Naive thymus-derived CD4-positive, alpha-beta T cell (primary cell): ENCODE measurements around the gene SNX14. TPM values are rescaled to one million over a fixed set of nuclear protein-coding genes. Genes with fewer than 3 reads are reported as not detected.

Experiments used
- ATAC-seq: fragments of 150-1000 bp; cut with Tn5 transposase; 2 replicates; pipeline ENCODE4 v1.10.0; 2021; ENCODE audit warnings: mild to moderate bottlenecking, moderate library complexity
- CTCF ChIA-PET: fragments of 350-600 bp; sonication (Branson Sonifier 250); formaldehyde crosslinking; loops from one replicate; lab custom pipeline; 2021; ENCODE audit warnings: antibody characterized with exemption; lab: Charles Lee
- POLR2A ChIA-PET: fragments of 350-600 bp; sonication (Branson Sonifier 250); formaldehyde crosslinking; loops from one replicate; lab custom pipeline; 2021; ENCODE audit warnings: antibody characterized with exemption, inconsistent platforms; lab: Charles Lee
- DNase-seq, 9 donors: peaks; one replicate each; pipeline versions ENCODE4 v3.0.0 to v3.0.0-alpha.2; 2020 to 2022; ENCODE audit warnings: mixed read lengths in 1 of 9
- H3K27ac ChIP-seq: one replicate; pipeline ENCODE4 v1.7.0; 2013; ENCODE audit warnings: mild to moderate bottlenecking, low read depth, low read length, moderate library complexity
- H3K27me3 ChIP-seq, 2 donors: one replicate each; pipeline ENCODE4 v1.7.0; 2013; ENCODE audit warnings: low read length in 2 of 2, mild to moderate bottlenecking in 2 of 2, moderate library complexity in 2 of 2; ENCODE audit not compliant: control insufficient read depth in 2 of 2, insufficient read depth in 2 of 2
- H3K36me3 ChIP-seq, 3 experiments: 1 replicate in 2 of 3; 2 replicates in 1 of 3; pipeline ENCODE4 v1.7.0; 2013; ENCODE audit warnings: low read length in 3 of 3, mild to moderate bottlenecking in 3 of 3, moderate library complexity in 1 of 3; ENCODE audit not compliant: insufficient read depth in 3 of 3, control insufficient read depth in 2 of 3
- H3K4me1 ChIP-seq, 2 donors: one replicate each; pipeline ENCODE4 v1.7.0; 2013; ENCODE audit warnings: low read length in 2 of 2, mild to moderate bottlenecking in 2 of 2, moderate library complexity in 1 of 2; ENCODE audit not compliant: control insufficient read depth in 2 of 2, insufficient read depth in 2 of 2
- H3K4me3 ChIP-seq: 2 replicates; pipeline ENCODE4 v1.7.0; 2013; ENCODE audit warnings: mild to moderate bottlenecking, low read length
- H3K9me3 ChIP-seq, 3 experiments: 1 replicate in 2 of 3; 2 replicates in 1 of 3; pipeline ENCODE4 v1.7.0; 2013; ENCODE audit warnings: low read length in 3 of 3; ENCODE audit not compliant: control insufficient read depth in 2 of 3
- H3K27ac Mint-ChIP-seq, 9 donors: one replicate each; pipeline ENCODE4 v1.8.0; 2020 to 2022; ENCODE audit warnings: mixed read lengths in 9 of 9, mild to moderate bottlenecking in 8 of 9, moderate library complexity in 5 of 9, inconsistent platforms in 2 of 9
- H3K27me3 Mint-ChIP-seq, 5 donors: one replicate each; pipeline ENCODE4 v1.8.0; 2021 to 2022; ENCODE audit warnings: mixed read lengths in 5 of 5, mild to moderate bottlenecking in 1 of 5
- H3K36me3 Mint-ChIP-seq, 5 donors: one replicate each; pipeline ENCODE4 v1.8.0; 2020 to 2022; ENCODE audit warnings: mixed read lengths in 5 of 5, mild to moderate bottlenecking in 3 of 5, inconsistent platforms in 1 of 5
- H3K4me1 Mint-ChIP-seq, 7 donors: one replicate each; pipeline ENCODE4 v1.8.0; 2020 to 2022; ENCODE audit warnings: mixed read lengths in 7 of 7, mild to moderate bottlenecking in 3 of 7, inconsistent platforms in 1 of 7
- H3K4me3 Mint-ChIP-seq, 10 donors: one replicate each; pipeline ENCODE4 v1.8.0; 2020 to 2022; ENCODE audit warnings: mild to moderate bottlenecking in 10 of 10, mixed read lengths in 10 of 10, moderate library complexity in 6 of 10, inconsistent platforms in 2 of 10
- H3K9me3 Mint-ChIP-seq, 11 donors: one replicate each; pipeline ENCODE4 v1.8.0; 2020 to 2022; ENCODE audit warnings: mixed read lengths in 11 of 11, mild to moderate bottlenecking in 4 of 11, inconsistent platforms in 1 of 11, moderate library complexity in 1 of 11
- intact Hi-C, 2 donors: fragments of 100-400 bp; cut with micrococcal nuclease; formaldehyde crosslinking; loops; one replicate each; pipeline ENCODE4 v1.15.1; 2023
- polyA plus RNA-seq, 2 donors: library from polyadenylated mRNA; unstranded; fragments of 300-500 nt; fragmentation: Illumina TruSeq; gene quantifications; one replicate each; pipeline ENCODE4 v1.2.3, GENCODE V29; 2021
- total RNA-seq, 6 experiments: library from RNA in 5 of 6; stranded (reverse) in 5 of 6; gene quantifications; 1 replicate in 5 of 6; 2 replicates in 1 of 6; pipeline ENCODE4 v1.2.3 and lab custom pipeline; 2021 to 2026

The SNX14 gene
- total and polyA plus RNA-seq, 7 experiments from 2014 or later = 30.1 to 71.8 (median 45.7) TPM

DNA sequence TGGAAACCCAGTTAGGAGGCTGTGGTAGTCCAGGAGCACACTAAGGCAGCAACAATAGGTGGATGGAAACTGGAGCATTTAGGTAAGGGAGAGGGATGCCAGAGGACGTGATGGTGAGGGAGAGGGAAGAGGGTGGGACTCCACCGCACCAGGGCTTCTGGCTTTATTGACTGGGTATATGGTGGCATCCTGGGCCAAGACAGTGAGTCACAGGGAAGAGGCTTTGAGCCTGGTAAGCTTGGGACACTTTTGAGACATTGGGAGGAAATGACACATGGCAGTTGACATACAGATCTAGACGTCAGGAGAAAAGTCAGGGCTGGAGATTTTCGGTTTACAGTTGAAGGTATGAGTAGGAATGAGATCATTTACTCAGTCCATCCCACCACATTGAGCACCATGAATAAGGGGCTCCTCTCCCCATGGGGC, 128.9 kb downstream of the SNX14 start:
- ATAC-seq = peak; percentile 62
- intact Hi-C loops = loop anchor here in 1 of 2 donors (1.0 to 10.0 kb wide), 5 partner anchors 19 to 1690 kb away; partner anchors contain the start of genes SNX14 and ZNF292
- Histone ChIP-seq H3K36me3 (no peaks in the 10 kb centered on the region), H3K9me3 (no peaks in the 10 kb centered on the region), H3K27ac (no peak overlapping the region), H3K4me3 (no peak overlapping the region), H3K4me1 (peaks cover 9 to 25% of the 10 kb centered on the region in 2 donors), H3K27me3 (no peaks in the 10 kb centered on the region)
- peak overlapping the region in 5 of 10 donors; percentile 0 to 49 (median 40) for H3K4me3 Mint-ChIP-seq
- H3K36me3 Mint-ChIP-seq = peaks cover 0 to 15% (median 0%) of the 10 kb centered on the region in 5 donors
- no peaks in the 10 kb centered on the region for H3K9me3 Mint-ChIP-seq
- peaks cover 0 to 15% (median 10%) of the 10 kb centered on the region in 5 donors for H3K27me3 Mint-ChIP-seq
- peaks cover 20 to 65% (median 44%) of the 10 kb centered on the region in 7 donors for H3K4me1 Mint-ChIP-seq
- peak overlapping the region in 5 of 9 donors; percentile 0 to 68 (median 10) for H3K27ac Mint-ChIP-seq
- ChIA-PET CTCF (no interaction called here), POLR2A (no interaction called here)
- DNase-seq = peak in 1 of 9 donors; percentile 57

GRCh38 chr6:85464260-85464644, 129.4 kb downstream of the SNX14 start:
- POLR2A ChIA-PET = no interaction called here
- DNase-seq = peak in 1 of 9 donors; percentile 55
- H3K4me1 Mint-ChIP-seq = peaks cover 20 to 70% (median 44%) of the 10 kb centered on the region in 7 donors

GRCh38 chr6:85463621-85464259, 129.9 kb downstream of the SNX14 start:
- ATAC-seq (no peak), DNase-seq (no peak)
- peak overlapping the region in 4 of 9 donors; percentile 0 to 68 (median 38) for H3K27ac Mint-ChIP-seq
- peaks cover 20 to 74% (median 46%) of the 10 kb centered on the region in 7 donors for H3K4me1 Mint-ChIP-seq
- no peaks in the 10 kb centered on the region for H3K27me3 ChIP-seq
- H3K4me1 ChIP-seq = peaks cover 9 to 25% of the 10 kb centered on the region in 2 donors
- intact Hi-C loops = loop anchor here in 1 of 2 donors (2.0 to 10.0 kb wide), 4 partner anchors 106 to 1691 kb away; partner anchors contain the start of genes SNX14 and ZNF292
- no peaks in the 10 kb centered on the region for H3K36me3 ChIP-seq
- POLR2A ChIA-PET = interaction anchor here (0.6 kb wide), 1 partner anchor 129 kb away, joined by 3 read pairs; no protein-coding TSS in a partner anchor
- H3K4me3 ChIP-seq = no peak overlapping the region
- H3K27ac ChIP-seq = no peak overlapping the region
- CTCF ChIA-PET = no interaction called here
- no peaks in the 10 kb centered on the region for H3K9me3 ChIP-seq
- H3K4me3 Mint-ChIP-seq = peak overlapping the region in 2 of 10 donors; percentile 40 to 49
- peaks cover 0 to 16% (median 0%) of the 10 kb centered on the region in 5 donors for H3K36me3 Mint-ChIP-seq
- H3K9me3 Mint-ChIP-seq = no peaks in the 10 kb centered on the region
- peaks cover 0 to 21% (median 10%) of the 10 kb centered on the region in 5 donors for H3K27me3 Mint-ChIP-seq

More at GRCh38 chr6:85464260-85464644, 129.4 kb downstream of the SNX14 start:
- H3K36me3 Mint-ChIP-seq = peaks cover 0 to 16% (median 0%) of the 10 kb centered on the region in 5 donors
- CTCF ChIA-PET = no interaction called here
- H3K4me1 ChIP-seq = peaks cover 9 to 25% of the 10 kb centered on the region in 2 donors
- peaks cover 0 to 16% (median 10%) of the 10 kb centered on the region in 5 donors for H3K27me3 Mint-ChIP-seq
- no peak overlapping the region for H3K4me3 ChIP-seq
- H3K27ac Mint-ChIP-seq = peak overlapping the region in 4 of 9 donors; percentile 0 to 68 (median 25)
- no peaks in the 10 kb centered on the region for H3K9me3 Mint-ChIP-seq
- peak; percentile 40 for ATAC-seq
- no peaks in the 10 kb centered on the region for H3K27me3 ChIP-seq
- H3K4me3 Mint-ChIP-seq = peak overlapping the region in 2 of 10 donors; percentile 40 to 49
- no peaks in the 10 kb centered on the region for H3K36me3 ChIP-seq
- H3K9me3 ChIP-seq = no peaks in the 10 kb centered on the region
- no peak overlapping the region for H3K27ac ChIP-seq
- intact Hi-C loops = loop anchor here in 1 of 2 donors (2.0 to 10.0 kb wide), 4 partner anchors 107 to 1691 kb away; partner anchors contain the start of genes SNX14 and ZNF292

DNA sequence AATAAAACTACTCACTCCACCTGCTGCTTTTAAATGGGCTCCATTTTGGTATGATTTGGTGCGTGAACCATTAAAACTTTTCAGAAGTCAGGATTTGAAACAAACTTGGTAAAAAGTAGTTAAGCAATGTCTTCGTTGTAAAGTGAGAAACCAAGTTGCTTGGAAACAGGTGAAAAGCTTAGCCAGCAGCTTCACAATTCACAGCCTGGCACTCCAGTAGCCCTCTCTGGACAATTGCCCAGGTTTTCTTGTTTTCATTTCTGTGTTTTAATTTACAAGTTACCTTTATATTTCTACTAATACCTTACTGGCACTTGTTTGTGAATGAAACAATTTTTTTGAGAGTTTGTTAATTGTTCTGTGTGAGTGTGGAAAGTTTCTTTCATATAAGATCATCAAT, 131.0 kb downstream of the SNX14 start:
- ChIA-PET POLR2A (interaction anchor here (0.6 to 2.3 kb wide), 2 partner anchors 13 to 130 kb away, joined by 3 to 8 read pairs; partner anchors contain the start of gene NT5E), CTCF (interaction anchor here (0.8 kb wide), 1 partner anchor 20 kb away, joined by 3 read pairs; no protein-coding TSS in a partner anchor)
- H3K9me3 Mint-ChIP-seq = no peaks in the 10 kb centered on the region
- Histone ChIP-seq H3K36me3 (no peaks in the 10 kb centered on the region), H3K9me3 (no peaks in the 10 kb centered on the region), H3K27me3 (no peaks in the 10 kb centered on the region), H3K4me1 (peaks cover 9 to 25% of the 10 kb centered on the region in 2 donors), H3K27ac (no peak overlapping the region), H3K4me3 (no peak overlapping the region)
- peaks cover 23 to 83% (median 55%) of the 10 kb centered on the region in 7 donors for H3K4me1 Mint-ChIP-seq
- H3K4me3 Mint-ChIP-seq = peak overlapping the region in 1 of 10 donors; percentile 54
- H3K27me3 Mint-ChIP-seq = peaks cover 0 to 26% (median 14%) of the 10 kb centered on the region in 5 donors
- DNase-seq (no peak), ATAC-seq (no peak)
- H3K27ac Mint-ChIP-seq = peak overlapping the region in 3 of 9 donors; percentile 63 to 92 (median 88)
- peaks cover 0 to 17% (median 0%) of the 10 kb centered on the region in 5 donors for H3K36me3 Mint-ChIP-seq
- intact Hi-C loops = loop anchor here in 1 of 2 donors (5.0 to 10.0 kb wide), 3 partner anchors 105 to 1692 kb away; partner anchors contain the start of genes SNX14 and ZNF292

- ChIA-PET POLR2A (interaction anchor here (2.3 kb wide), 1 partner anchor 12 kb away, joined by 8 read pairs; the partner anchor contains the start of gene NT5E), CTCF (interaction anchor here (0.8 kb wide), 1 partner anchor 21 kb away, joined by 3 read pairs; no protein-coding TSS in a partner anchor)
- peak overlapping the region; percentile 38 to 92 (median 73) for H3K27ac Mint-ChIP-seq
- no peak for ATAC-seq
- H3K4me3 Mint-ChIP-seq = peak overlapping the region in 8 of 10 donors; percentile 0 to 72 (median 61)
- H3K4me1 Mint-ChIP-seq = peaks cover 23 to 90% (median 59%) of the 10 kb centered on the region in 7 donors
- peaks cover 0 to 26% (median 22%) of the 10 kb centered on the region in 5 donors for H3K27me3 Mint-ChIP-seq
- no peaks in the 10 kb centered on the region for H3K27me3 ChIP-seq
- peaks cover 9 to 25% of the 10 kb centered on the region in 2 donors for H3K4me1 ChIP-seq
- H3K36me3 ChIP-seq = no peaks in the 10 kb centered on the region
- no peak overlapping the region for H3K4me3 ChIP-seq
- H3K36me3 Mint-ChIP-seq = peaks cover 0 to 16% (median 0%) of the 10 kb centered on the region in 5 donors
- H3K9me3 ChIP-seq = no peaks in the 10 kb centered on the region
- H3K9me3 Mint-ChIP-seq = no peaks in the 10 kb centered on the region
- no peak for DNase-seq
- intact Hi-C loops = loop anchor here (1.0 to 10.0 kb wide), 6 partner anchors 11 to 1693 kb away; partner anchors contain the start of genes NT5E (in 2 of the 2), SNX14 (in 1 of the 2) and ZNF292 (in 1 of the 2)
- no peak overlapping the region for H3K27ac ChIP-seq
Observed at GRCh38 chr6:85461798-85462170, 131.9 kb downstream of the SNX14 start.
